ENCODE results near the gene IL18BP.

IL18BP gene

DNA sequence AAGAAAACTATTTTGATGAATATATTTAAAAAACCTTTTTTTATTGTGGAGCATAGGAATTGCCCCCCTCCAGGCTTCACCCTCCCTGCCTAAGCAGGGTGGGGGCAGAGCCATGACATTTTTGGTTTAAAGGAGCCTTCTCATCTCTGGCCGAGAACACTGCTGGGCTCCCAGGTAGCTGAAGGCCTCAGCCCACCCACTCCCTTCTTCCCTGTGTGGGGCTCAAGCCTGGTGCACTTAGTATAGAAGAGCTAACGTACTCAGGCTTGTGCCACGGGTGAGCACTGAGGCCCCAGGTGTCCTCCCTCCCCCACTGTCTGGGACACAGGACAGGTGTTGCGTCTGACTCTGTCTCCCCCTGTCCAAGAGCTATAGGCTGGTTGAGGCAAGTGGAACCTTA lies 2.2 kb upstream of the IL18BP start:
- H3K27ac ChIP-seq (ENCODE audit: low read depth, low read length), result no peak overlapping the region
- no peak overlapping the region for H3K4me3 ChIP-seq (ENCODE audit: low read depth, low read length)
- no peaks in the 10 kb centered on the region for H3K27me3 ChIP-seq (ENCODE audit: control insufficient read depth, insufficient read depth, low read length)
- H3K9me3 ChIP-seq (ENCODE audit: control insufficient read depth, insufficient read depth, low read length), result no peaks in the 10 kb centered on the region
- H3K9ac ChIP-seq (ENCODE audit: low read depth, low read length), result no peak overlapping the region
- H3K4me1 ChIP-seq (ENCODE audit: control insufficient read depth, insufficient read depth, low read length), result no peaks in the 10 kb centered on the region
- H3K36me3 ChIP-seq (ENCODE audit: control insufficient read depth, insufficient read depth, low read length), result peaks cover 34% of the 10 kb centered on the region

- Histone ChIP-seq H3K27ac (ENCODE audit: low read depth, low read length) (no peak overlapping the region), H3K4me1 (ENCODE audit: control insufficient read depth, insufficient read depth, low read length) (no peaks in the 10 kb centered on the region), H3K27me3 (ENCODE audit: control insufficient read depth, insufficient read depth, low read length) (no peaks in the 10 kb centered on the region), H3K9me3 (ENCODE audit: control insufficient read depth, insufficient read depth, low read length) (no peaks in the 10 kb centered on the region), H3K4me3 (ENCODE audit: low read depth, low read length) (no peak overlapping the region), H3K36me3 (ENCODE audit: control insufficient read depth, insufficient read depth, low read length) (peaks cover 34% of the 10 kb centered on the region), H3K9ac (ENCODE audit: low read depth, low read length) (no peak overlapping the region)
These were observed 1.8 kb upstream of the IL18BP start for GRCh38 chr11:71996946-71997345.

DNA sequence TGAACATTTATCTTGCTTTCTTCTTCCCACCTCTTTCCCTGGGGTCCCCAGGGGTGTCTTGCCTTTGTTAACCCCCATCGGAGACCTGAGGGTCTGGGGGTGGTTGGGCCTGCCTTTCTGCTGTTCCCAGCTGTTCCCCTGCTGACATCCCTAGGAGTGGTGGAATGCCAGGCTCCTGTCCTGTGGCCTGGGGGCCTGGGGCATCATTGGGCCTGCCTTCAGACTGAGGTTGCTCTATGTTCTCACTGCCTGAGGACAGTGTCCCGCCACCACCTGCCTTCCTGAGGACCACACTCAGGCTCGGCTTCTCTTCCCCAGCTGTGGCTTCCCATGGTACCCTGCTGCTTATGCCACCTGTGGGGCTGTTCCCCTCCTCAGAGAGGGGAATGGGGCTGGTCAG lies 1.1 kb upstream of the IL18BP start:
- H3K27me3 ChIP-seq (ENCODE audit: control insufficient read depth, insufficient read depth, low read length), result no peaks in the 10 kb centered on the region
- H3K9ac ChIP-seq (ENCODE audit: low read depth, low read length), result no peak overlapping the region
- no peaks in the 10 kb centered on the region for H3K4me1 ChIP-seq (ENCODE audit: control insufficient read depth, insufficient read depth, low read length)
- H3K4me3 ChIP-seq (ENCODE audit: low read depth, low read length), result no peak overlapping the region
- H3K36me3 ChIP-seq (ENCODE audit: control insufficient read depth, insufficient read depth, low read length), result peaks cover 35% of the 10 kb centered on the region
- H3K27ac ChIP-seq (ENCODE audit: low read depth, low read length), result no peak overlapping the region
- no peaks in the 10 kb centered on the region for H3K9me3 ChIP-seq (ENCODE audit: control insufficient read depth, insufficient read depth, low read length)

DNA sequence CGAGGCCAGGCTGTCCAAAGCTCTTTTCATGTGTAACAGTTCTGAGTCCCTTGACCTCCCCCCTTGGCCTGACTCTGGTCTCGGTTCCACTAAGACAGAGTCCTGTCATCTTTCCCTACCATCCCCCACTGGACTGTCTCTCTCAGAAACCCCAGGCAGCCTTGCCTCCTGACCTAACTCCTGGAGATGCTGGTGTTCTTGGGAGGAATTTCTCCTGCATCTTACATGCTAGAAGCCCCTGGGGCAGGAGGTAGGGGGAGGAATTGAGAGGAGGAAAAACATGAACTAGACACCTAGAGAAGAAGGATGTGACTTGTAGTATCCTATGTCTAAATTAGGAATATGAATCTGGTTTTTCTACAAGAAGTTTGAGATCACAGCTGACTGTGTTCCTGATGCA lies 648 bp upstream of the IL18BP start:
- Histone ChIP-seq H3K9me3 (ENCODE audit: control insufficient read depth, insufficient read depth, low read length) (no peaks in the 10 kb centered on the region), H3K27ac (ENCODE audit: low read depth, low read length) (no peak overlapping the region), H3K9ac (ENCODE audit: low read depth, low read length) (no peak overlapping the region), H3K4me1 (ENCODE audit: control insufficient read depth, insufficient read depth, low read length) (no peaks in the 10 kb centered on the region), H3K36me3 (ENCODE audit: control insufficient read depth, insufficient read depth, low read length) (peaks cover 36% of the 10 kb centered on the region), H3K4me3 (ENCODE audit: low read depth, low read length) (no peak overlapping the region), H3K27me3 (ENCODE audit: control insufficient read depth, insufficient read depth, low read length) (no peaks in the 10 kb centered on the region)

- H3K9ac ChIP-seq (ENCODE audit: low read depth, low read length), result no peak overlapping the region
- H3K27ac ChIP-seq (ENCODE audit: low read depth, low read length), result no peak overlapping the region
- H3K36me3 ChIP-seq (ENCODE audit: control insufficient read depth, insufficient read depth, low read length), result peaks cover 45% of the 10 kb centered on the region
- no peak overlapping the region for H3K4me3 ChIP-seq (ENCODE audit: low read depth, low read length)
- H3K4me1 ChIP-seq (ENCODE audit: control insufficient read depth, insufficient read depth, low read length), result no peaks in the 10 kb centered on the region
- H3K9me3 ChIP-seq (ENCODE audit: control insufficient read depth, insufficient read depth, low read length), result no peaks in the 10 kb centered on the region
- H3K27me3 ChIP-seq (ENCODE audit: control insufficient read depth, insufficient read depth, low read length), result no peaks in the 10 kb centered on the region
These were observed 653 bp downstream of the IL18BP start for GRCh38 chr11:71999362-71999761.

DNA sequence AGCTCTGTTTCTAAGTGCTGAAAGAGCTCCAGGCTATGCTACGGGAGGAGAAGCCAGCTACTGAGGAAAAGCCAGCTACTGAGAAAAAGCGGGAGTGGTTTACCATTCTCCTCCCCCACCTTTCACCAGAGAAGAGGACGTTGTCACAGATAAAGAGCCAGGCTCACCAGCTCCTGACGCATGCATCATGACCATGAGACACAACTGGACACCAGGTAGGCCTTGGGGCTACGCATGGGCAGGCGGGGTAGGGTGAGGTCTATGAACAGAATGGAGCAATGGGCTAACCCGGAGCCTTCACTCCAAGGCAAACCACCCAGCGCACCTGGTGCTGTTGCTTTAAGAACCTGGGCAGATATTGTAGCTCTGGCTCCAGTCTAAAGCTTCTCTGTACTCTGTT lies 1.1 kb downstream of the IL18BP start:
- Histone ChIP-seq H3K9me3 (ENCODE audit: control insufficient read depth, insufficient read depth, low read length) (no peaks in the 10 kb centered on the region), H3K9ac (ENCODE audit: low read depth, low read length) (no peak overlapping the region), H3K27me3 (ENCODE audit: control insufficient read depth, insufficient read depth, low read length) (no peaks in the 10 kb centered on the region), H3K36me3 (ENCODE audit: control insufficient read depth, insufficient read depth, low read length) (peaks cover 50% of the 10 kb centered on the region), H3K27ac (ENCODE audit: low read depth, low read length) (no peak overlapping the region), H3K4me1 (ENCODE audit: control insufficient read depth, insufficient read depth, low read length) (no peaks in the 10 kb centered on the region), H3K4me3 (ENCODE audit: low read depth, low read length) (no peak overlapping the region)

DNA sequence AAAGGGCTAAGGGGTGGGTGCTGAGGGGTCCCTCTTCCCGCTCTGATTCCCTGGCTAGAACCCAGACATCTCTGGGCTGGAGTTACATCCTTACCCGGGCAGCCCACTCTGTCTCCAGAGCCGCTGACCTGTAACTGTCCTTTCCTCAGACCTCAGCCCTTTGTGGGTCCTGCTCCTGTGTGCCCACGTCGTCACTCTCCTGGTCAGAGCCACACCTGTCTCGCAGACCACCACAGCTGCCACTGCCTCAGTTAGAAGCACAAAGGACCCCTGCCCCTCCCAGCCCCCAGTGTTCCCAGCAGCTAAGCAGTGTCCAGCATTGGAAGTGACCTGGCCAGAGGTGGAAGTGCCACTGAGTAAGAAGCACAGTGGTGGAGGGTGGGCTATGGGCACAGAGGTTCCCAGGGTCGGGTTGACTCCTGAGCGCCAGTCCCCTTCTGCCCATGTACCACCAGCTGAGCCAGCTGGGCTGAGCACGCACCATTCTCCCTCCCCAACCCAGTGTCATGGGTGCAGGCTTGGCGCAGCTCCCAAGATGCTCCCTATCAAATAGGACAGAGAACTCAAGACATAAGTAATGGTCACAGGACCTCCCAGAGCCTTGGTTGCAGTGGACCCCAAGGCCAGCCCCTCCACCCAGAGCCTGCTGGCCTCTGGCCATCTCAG lies 1.6 kb downstream of the IL18BP start:
- Histone ChIP-seq H3K27ac (ENCODE audit: low read depth, low read length) (no peak overlapping the region), H3K4me3 (ENCODE audit: low read depth, low read length) (no peak overlapping the region), H3K4me1 (ENCODE audit: control insufficient read depth, insufficient read depth, low read length) (no peaks in the 10 kb centered on the region), H3K36me3 (ENCODE audit: control insufficient read depth, insufficient read depth, low read length) (peaks cover 55% of the 10 kb centered on the region), H3K9me3 (ENCODE audit: control insufficient read depth, insufficient read depth, low read length) (no peaks in the 10 kb centered on the region), H3K27me3 (ENCODE audit: control insufficient read depth, insufficient read depth, low read length) (no peaks in the 10 kb centered on the region), H3K9ac (ENCODE audit: low read depth, low read length) (no peak overlapping the region)

GRCh38 chr11:72001285-72001684 lies 2.6 kb downstream of the IL18BP start:
- H3K9me3 ChIP-seq (ENCODE audit: control insufficient read depth, insufficient read depth, low read length), result no peaks in the 10 kb centered on the region
- no peak overlapping the region for H3K27ac ChIP-seq (ENCODE audit: low read depth, low read length)
- no peak overlapping the region for H3K4me3 ChIP-seq (ENCODE audit: low read depth, low read length)
- H3K36me3 ChIP-seq (ENCODE audit: control insufficient read depth, insufficient read depth, low read length), result peaks cover 57% of the 10 kb centered on the region
- no peaks in the 10 kb centered on the region for H3K4me1 ChIP-seq (ENCODE audit: control insufficient read depth, insufficient read depth, low read length)
- no peaks in the 10 kb centered on the region for H3K27me3 ChIP-seq (ENCODE audit: control insufficient read depth, insufficient read depth, low read length)
- no peak overlapping the region for H3K9ac ChIP-seq (ENCODE audit: low read depth, low read length)

DNA sequence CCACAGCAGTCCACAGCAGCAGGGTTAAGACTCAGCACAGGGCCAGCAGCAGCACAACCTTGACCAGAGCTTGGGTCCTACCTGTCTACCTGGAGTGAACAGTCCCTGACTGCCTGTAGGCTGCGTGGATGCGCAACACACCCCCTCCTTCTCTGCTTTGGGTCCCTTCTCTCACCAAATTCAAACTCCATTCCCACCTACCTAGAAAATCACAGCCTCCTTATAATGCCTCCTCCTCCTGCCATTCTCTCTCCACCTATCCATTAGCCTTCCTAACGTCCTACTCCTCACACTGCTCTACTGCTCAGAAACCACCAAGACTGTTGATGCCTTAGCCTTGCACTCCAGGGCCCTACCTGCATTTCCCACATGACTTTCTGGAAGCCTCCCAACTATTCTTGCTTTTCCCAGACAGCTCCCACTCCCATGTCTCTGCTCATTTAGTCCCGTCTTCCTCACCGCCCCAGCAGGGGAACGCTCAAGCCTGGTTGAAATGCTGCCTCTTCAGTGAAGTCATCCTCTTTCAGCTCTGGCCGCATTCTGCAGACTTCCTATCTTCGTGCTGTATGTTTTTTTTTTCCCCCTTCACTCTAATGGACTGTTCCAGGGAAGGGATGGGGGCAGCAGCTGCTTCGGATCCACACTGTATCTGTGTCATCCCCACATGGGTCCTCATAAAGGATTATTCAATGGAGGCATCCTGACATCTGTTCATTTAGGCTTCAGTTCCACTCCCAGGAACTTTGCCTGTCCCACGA lies 3.3 kb downstream of the IL18BP start:
- Histone ChIP-seq H3K36me3 (ENCODE audit: control insufficient read depth, insufficient read depth, low read length) (peaks cover 63% of the 10 kb centered on the region), H3K27me3 (ENCODE audit: control insufficient read depth, insufficient read depth, low read length) (no peaks in the 10 kb centered on the region), H3K9me3 (ENCODE audit: control insufficient read depth, insufficient read depth, low read length) (no peaks in the 10 kb centered on the region), H3K4me1 (ENCODE audit: control insufficient read depth, insufficient read depth, low read length) (no peaks in the 10 kb centered on the region), H3K9ac (ENCODE audit: low read depth, low read length) (no peak overlapping the region), H3K4me3 (ENCODE audit: low read depth, low read length) (no peak overlapping the region), H3K27ac (ENCODE audit: low read depth, low read length) (no peak overlapping the region)

GRCh38 chr11:72002841-72003775 lies 4.4 kb downstream of the IL18BP start:
- no peak overlapping the region for H3K9ac ChIP-seq (ENCODE audit: low read depth, low read length)
- no peaks in the 10 kb centered on the region for H3K9me3 ChIP-seq (ENCODE audit: control insufficient read depth, insufficient read depth, low read length)
- no peaks in the 10 kb centered on the region for H3K4me1 ChIP-seq (ENCODE audit: control insufficient read depth, insufficient read depth, low read length)
- no peak overlapping the region for H3K27ac ChIP-seq (ENCODE audit: low read depth, low read length)
- no peak overlapping the region for H3K4me3 ChIP-seq (ENCODE audit: low read depth, low read length)
- H3K27me3 ChIP-seq (ENCODE audit: control insufficient read depth, insufficient read depth, low read length), result no peaks in the 10 kb centered on the region
- peaks cover 74% of the 10 kb centered on the region for H3K36me3 ChIP-seq (ENCODE audit: control insufficient read depth, insufficient read depth, low read length)

DNA sequence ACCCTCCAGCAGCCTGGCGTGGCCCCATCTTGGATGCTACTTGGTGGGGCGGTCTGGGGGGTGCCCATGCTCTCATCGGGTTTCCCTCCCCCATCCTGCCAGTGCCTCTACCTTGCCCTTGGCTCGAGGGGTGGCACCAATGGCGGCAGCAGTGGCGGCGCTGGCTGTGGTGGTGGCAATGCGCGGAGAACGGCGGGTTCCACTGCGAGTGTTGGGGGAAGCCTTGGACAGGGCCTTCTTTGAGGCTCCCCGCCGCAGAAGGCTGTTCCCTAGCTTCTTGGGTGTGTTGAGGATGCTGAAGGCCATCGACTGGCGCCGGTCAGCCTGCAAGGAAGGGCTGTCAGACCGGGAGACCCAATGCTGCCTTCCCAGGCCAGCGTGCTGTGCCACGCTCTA lies 5.1 kb downstream of the IL18BP start:
- no peak overlapping the region for H3K9ac ChIP-seq (ENCODE audit: low read depth, low read length)
- no peaks in the 10 kb centered on the region for H3K9me3 ChIP-seq (ENCODE audit: control insufficient read depth, insufficient read depth, low read length)
- no peak overlapping the region for H3K27ac ChIP-seq (ENCODE audit: low read depth, low read length)
- no peak overlapping the region for H3K4me3 ChIP-seq (ENCODE audit: low read depth, low read length)
- no peaks in the 10 kb centered on the region for H3K27me3 ChIP-seq (ENCODE audit: control insufficient read depth, insufficient read depth, low read length)
- peaks cover 81% of the 10 kb centered on the region for H3K36me3 ChIP-seq (ENCODE audit: control insufficient read depth, insufficient read depth, low read length)
- no peaks in the 10 kb centered on the region for H3K4me1 ChIP-seq (ENCODE audit: control insufficient read depth, insufficient read depth, low read length)
